ENCODE measurements around the gene USP17L21.
"Not testable (repeated sequence)": the region's sequence is repeated elsewhere in the genome, so short reads cannot be mapped to it uniquely, and the experiment has no call there.

DNA sequence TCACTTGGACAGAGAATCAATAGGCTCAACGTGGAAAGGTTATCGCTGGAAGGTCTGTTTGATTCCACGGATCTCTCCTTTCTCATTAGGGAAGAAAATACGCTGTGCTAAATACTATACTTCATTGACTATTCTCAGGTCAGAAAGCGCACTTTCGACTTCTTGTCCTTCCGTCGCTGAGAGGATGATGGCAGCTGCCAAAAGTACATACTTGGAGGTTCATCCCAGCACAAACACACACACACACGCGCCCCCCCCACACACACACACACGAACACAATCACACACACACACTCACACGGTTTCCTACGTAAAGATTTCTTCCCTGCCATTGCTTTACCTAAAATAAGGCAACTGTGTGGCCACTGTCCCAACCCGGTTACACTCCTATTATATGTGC, 48.0 kb upstream of the USP17L21 start:
- TF ChIP-seq, protein P1, sequence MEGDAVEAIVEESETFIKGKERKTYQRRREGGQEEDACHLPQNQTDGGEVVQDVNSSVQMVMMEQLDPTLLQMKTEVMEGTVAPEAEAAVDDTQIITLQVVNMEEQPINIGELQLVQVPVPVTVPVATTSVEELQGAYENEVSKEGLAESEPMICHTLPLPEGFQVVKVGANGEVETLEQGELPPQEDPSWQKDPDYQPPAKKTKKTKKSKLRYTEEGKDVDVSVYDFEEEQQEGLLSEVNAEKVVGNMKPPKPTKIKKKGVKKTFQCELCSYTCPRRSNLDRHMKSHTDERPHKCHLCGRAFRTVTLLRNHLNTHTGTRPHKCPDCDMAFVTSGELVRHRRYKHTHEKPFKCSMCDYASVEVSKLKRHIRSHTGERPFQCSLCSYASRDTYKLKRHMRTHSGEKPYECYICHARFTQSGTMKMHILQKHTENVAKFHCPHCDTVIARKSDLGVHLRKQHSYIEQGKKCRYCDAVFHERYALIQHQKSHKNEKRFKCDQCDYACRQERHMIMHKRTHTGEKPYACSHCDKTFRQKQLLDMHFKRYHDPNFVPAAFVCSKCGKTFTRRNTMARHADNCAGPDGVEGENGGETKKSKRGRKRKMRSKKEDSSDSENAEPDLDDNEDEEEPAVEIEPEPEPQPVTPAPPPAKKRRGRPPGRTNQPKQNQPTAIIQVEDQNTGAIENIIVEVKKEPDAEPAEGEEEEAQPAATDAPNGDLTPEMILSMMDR (IDR thresholded peaks at IDR 0.05), result not testable (repeated sequence)
- TF ChIP-seq EP300 (IDR thresholded peaks at IDR 0.05; ENCODE audit: borderline replicate concordance in 1 of 2, low read depth in 1 of 2, low read length in 1 of 2); RAD21 (IDR thresholded peaks at IDR 0.05; ENCODE audit: low read length); TEAD4 (IDR thresholded peaks at IDR 0.05; ENCODE audit: borderline replicate concordance, insufficient read depth); MAX (IDR thresholded peaks at IDR 0.05; ENCODE audit: low read depth); POLR2AphosphoS5 (IDR thresholded peaks at IDR 0.05; ENCODE audit: low read depth, low read length); NFIC (IDR thresholded peaks at IDR 0.05; ENCODE audit: borderline replicate concordance); TAF1 (IDR thresholded peaks at IDR 0.05; ENCODE audit: borderline replicate concordance, low read depth, low read length); RFX5 (IDR thresholded peaks at IDR 0.05; ENCODE audit: low read length): not testable (repeated sequence)
- TF ChIP-seq, protein P2, sequence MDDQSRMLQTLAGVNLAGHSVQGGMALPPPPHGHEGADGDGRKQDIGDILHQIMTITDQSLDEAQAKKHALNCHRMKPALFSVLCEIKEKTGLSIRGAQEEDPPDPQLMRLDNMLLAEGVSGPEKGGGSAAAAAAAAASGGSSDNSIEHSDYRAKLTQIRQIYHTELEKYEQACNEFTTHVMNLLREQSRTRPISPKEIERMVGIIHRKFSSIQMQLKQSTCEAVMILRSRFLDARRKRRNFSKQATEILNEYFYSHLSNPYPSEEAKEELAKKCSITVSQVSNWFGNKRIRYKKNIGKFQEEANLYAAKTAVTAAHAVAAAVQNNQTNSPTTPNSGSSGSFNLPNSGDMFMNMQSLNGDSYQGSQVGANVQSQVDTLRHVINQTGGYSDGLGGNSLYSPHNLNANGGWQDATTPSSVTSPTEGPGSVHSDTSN (IDR thresholded peaks at IDR 0.05), result not testable (repeated sequence)
- TF ChIP-seq, protein P3, sequence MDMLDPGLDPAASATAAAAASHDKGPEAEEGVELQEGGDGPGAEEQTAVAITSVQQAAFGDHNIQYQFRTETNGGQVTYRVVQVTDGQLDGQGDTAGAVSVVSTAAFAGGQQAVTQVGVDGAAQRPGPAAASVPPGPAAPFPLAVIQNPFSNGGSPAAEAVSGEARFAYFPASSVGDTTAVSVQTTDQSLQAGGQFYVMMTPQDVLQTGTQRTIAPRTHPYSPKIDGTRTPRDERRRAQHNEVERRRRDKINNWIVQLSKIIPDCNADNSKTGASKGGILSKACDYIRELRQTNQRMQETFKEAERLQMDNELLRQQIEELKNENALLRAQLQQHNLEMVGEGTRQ (IDR thresholded peaks at IDR 0.05; ENCODE audit: borderline replicate concordance, low read depth, low read length), result not testable (repeated sequence)

Measured in SK-N-SH (cell line).